Stimulated activated naive B cell treated with anti-CD40 and anti-IgM and Interleukin-4, amounts not matched to agents 10 μg/mL and 1 μg/mL and 100 μg/mL, for 72 hours (primary cell): Measurements from ENCODE around the gene KIFAP3.

Experiments
- ATAC-seq, 2 donors: fragments of 150-1000 bp; cut with Tn5 transposase; replicated peaks; 2 replicates each; pipeline ENCODE4 v1.10.0; 2021; ENCODE audit warnings: moderate library complexity in 1 of 2
- DNase-seq: peaks from one replicate; pipeline ENCODE4 v3.0.0; 2021
- H3K27ac Mint-ChIP-seq: one replicate; pipeline ENCODE4 v1.8.0; 2022; ENCODE audit warnings: mild to moderate bottlenecking, mixed read lengths
- H3K27me3 Mint-ChIP-seq, 2 donors: one replicate each; pipeline ENCODE4 v1.8.0; 2022; ENCODE audit warnings: mixed read lengths in 2 of 2
- H3K36me3 Mint-ChIP-seq, 2 donors: one replicate each; pipeline ENCODE4 v1.8.0; 2022; ENCODE audit warnings: mixed read lengths in 2 of 2, mild to moderate bottlenecking in 1 of 2
- H3K4me1 Mint-ChIP-seq, 2 donors: one replicate each; pipeline ENCODE4 v1.8.0; 2022; ENCODE audit warnings: mixed read lengths in 2 of 2, mild to moderate bottlenecking in 1 of 2
- H3K4me3 Mint-ChIP-seq, 2 donors: one replicate each; pipeline ENCODE4 v1.8.0; 2022; ENCODE audit warnings: mild to moderate bottlenecking in 2 of 2, mixed read lengths in 2 of 2, moderate library complexity in 1 of 2
- H3K9me3 Mint-ChIP-seq, 2 donors: one replicate each; pipeline ENCODE4 v1.8.0; 2022; ENCODE audit warnings: mixed read lengths in 2 of 2, mild to moderate bottlenecking in 1 of 2

The KIFAP3 gene

GRCh38 chr1:169985757-169986156 is 88.7 kb downstream of the KIFAP3 start:
- H3K27ac Mint-ChIP-seq, result no peak overlapping the region
- no peaks in the 10 kb centered on the region for H3K4me1 Mint-ChIP-seq
- no peak for ATAC-seq
- H3K36me3 Mint-ChIP-seq, result peaks cover 5% of the 10 kb centered on the region in 2 donors
- H3K4me3 Mint-ChIP-seq, result no peak overlapping the region
- H3K9me3 Mint-ChIP-seq, result no peaks in the 10 kb centered on the region
- DNase-seq, result no peak
- no peaks in the 10 kb centered on the region for H3K27me3 Mint-ChIP-seq

GRCh38 chr1:169974067-169974466 is 100.4 kb downstream of the KIFAP3 start:
- H3K36me3 Mint-ChIP-seq, result peaks cover 4 to 8% of the 10 kb centered on the region in 2 donors
- ATAC-seq, result no peak
- H3K27me3 Mint-ChIP-seq, result no peaks in the 10 kb centered on the region

GRCh38 chr1:169970114-169970513 is 104.4 kb downstream of the KIFAP3 start:
- H3K4me3 Mint-ChIP-seq, result no peak overlapping the region
- no peaks in the 10 kb centered on the region for H3K9me3 Mint-ChIP-seq
- DNase-seq (no peak), ATAC-seq (no peak)
- no peaks in the 10 kb centered on the region for H3K27me3 Mint-ChIP-seq
- peaks cover 0 to 5% of the 10 kb centered on the region in 2 donors for H3K36me3 Mint-ChIP-seq
- H3K27ac Mint-ChIP-seq, result no peak overlapping the region
- H3K4me1 Mint-ChIP-seq, result no peaks in the 10 kb centered on the region

More at GRCh38 chr1:169974067-169974466, 100.4 kb downstream of the KIFAP3 start:
- no peaks in the 10 kb centered on the region for H3K9me3 Mint-ChIP-seq
- H3K4me1 Mint-ChIP-seq, result no peaks in the 10 kb centered on the region
- no peak for DNase-seq
- no peak overlapping the region for H3K27ac Mint-ChIP-seq
- H3K4me3 Mint-ChIP-seq, result no peak overlapping the region

GRCh38 chr1:169968174-169968573 is 106.3 kb downstream of the KIFAP3 start:
- H3K4me3 Mint-ChIP-seq, result no peak overlapping the region
- no peaks in the 10 kb centered on the region for H3K9me3 Mint-ChIP-seq
- no peaks in the 10 kb centered on the region for H3K27me3 Mint-ChIP-seq
- no peak for DNase-seq
- no peaks in the 10 kb centered on the region for H3K4me1 Mint-ChIP-seq
- ATAC-seq, result no peak
- no peak overlapping the region for H3K27ac Mint-ChIP-seq
- peaks cover 3 to 8% of the 10 kb centered on the region in 2 donors for H3K36me3 Mint-ChIP-seq

GRCh38 chr1:169964206-169964605 is 110.3 kb downstream of the KIFAP3 start:
- Mint-ChIP-seq H3K9me3 (peaks cover 0 to 2% of the 10 kb centered on the region in 2 donors), H3K4me3 (no peak overlapping the region), H3K4me1 (no peaks in the 10 kb centered on the region), H3K36me3 (peaks cover 6 to 9% of the 10 kb centered on the region in 2 donors), H3K27me3 (no peaks in the 10 kb centered on the region), H3K27ac (no peak overlapping the region)
- DNase-seq, result no peak
- ATAC-seq, result no peak

- Mint-ChIP-seq H3K36me3 (peaks cover 6% of the 10 kb centered on the region in 2 donors), H3K27ac (no peak overlapping the region), H3K4me3 (no peak overlapping the region), H3K27me3 (no peaks in the 10 kb centered on the region), H3K9me3 (peaks cover 0 to 2% of the 10 kb centered on the region in 2 donors), H3K4me1 (no peaks in the 10 kb centered on the region)
- ATAC-seq, result no peak
- no peak for DNase-seq
These were observed 114.8 kb downstream of the KIFAP3 start for GRCh38 chr1:169959686-169960085.

GRCh38 chr1:169958987-169959386 is 115.5 kb downstream of the KIFAP3 start:
- H3K9me3 Mint-ChIP-seq, result peaks cover 0 to 2% of the 10 kb centered on the region in 2 donors

GRCh38 chr1:169957884-169958283 is 116.6 kb downstream of the KIFAP3 start:
- Mint-ChIP-seq H3K4me3 (no peak overlapping the region), H3K27ac (no peak overlapping the region), H3K9me3 (no peaks in the 10 kb centered on the region), H3K27me3 (no peaks in the 10 kb centered on the region), H3K36me3 (peaks cover under 1 to 7% of the 10 kb centered on the region in 2 donors), H3K4me1 (no peaks in the 10 kb centered on the region)
- no peak for DNase-seq
- no peak for ATAC-seq

More at GRCh38 chr1:169958987-169959386, 115.5 kb downstream of the KIFAP3 start:
- Mint-ChIP-seq H3K4me1 (no peaks in the 10 kb centered on the region), H3K27me3 (no peaks in the 10 kb centered on the region), H3K4me3 (no peak overlapping the region), H3K36me3 (peaks cover 6% of the 10 kb centered on the region in 2 donors), H3K27ac (no peak overlapping the region)
- DNase-seq (no peak), ATAC-seq (no peak)

GRCh38 chr1:169951108-169951507 is 123.4 kb downstream of the KIFAP3 start:
- ATAC-seq (no peak), DNase-seq (no peak)
- H3K4me1 Mint-ChIP-seq, result no peaks in the 10 kb centered on the region
- no peaks in the 10 kb centered on the region for H3K27me3 Mint-ChIP-seq
- no peak overlapping the region for H3K4me3 Mint-ChIP-seq
- H3K9me3 Mint-ChIP-seq, result no peaks in the 10 kb centered on the region
- peaks cover 0 to 7% of the 10 kb centered on the region in 2 donors for H3K36me3 Mint-ChIP-seq
- no peak overlapping the region for H3K27ac Mint-ChIP-seq

GRCh38 chr1:169949139-169949538 is 125.4 kb downstream of the KIFAP3 start:
- H3K27ac Mint-ChIP-seq, result no peak overlapping the region
- DNase-seq (no peak), ATAC-seq (no peak)
- no peak overlapping the region for H3K4me3 Mint-ChIP-seq
- H3K36me3 Mint-ChIP-seq, result peaks cover 0 to 7% of the 10 kb centered on the region in 2 donors
- H3K27me3 Mint-ChIP-seq, result no peaks in the 10 kb centered on the region
- H3K9me3 Mint-ChIP-seq, result no peaks in the 10 kb centered on the region
- H3K4me1 Mint-ChIP-seq, result no peaks in the 10 kb centered on the region

GRCh38 chr1:169946206-169946605 is 128.3 kb downstream of the KIFAP3 start:
- H3K27me3 Mint-ChIP-seq, result no peaks in the 10 kb centered on the region
- no peaks in the 10 kb centered on the region for H3K9me3 Mint-ChIP-seq

GRCh38 chr1:169945181-169945580 is 129.3 kb downstream of the KIFAP3 start:
- Mint-ChIP-seq H3K4me3 (no peak overlapping the region), H3K27me3 (no peaks in the 10 kb centered on the region), H3K27ac (no peak overlapping the region), H3K4me1 (no peaks in the 10 kb centered on the region), H3K36me3 (no peaks in the 10 kb centered on the region), H3K9me3 (no peaks in the 10 kb centered on the region)
- DNase-seq, result no peak
- ATAC-seq, result no peak

More at GRCh38 chr1:169946206-169946605, 128.3 kb downstream of the KIFAP3 start:
- no peaks in the 10 kb centered on the region for H3K4me1 Mint-ChIP-seq
- H3K36me3 Mint-ChIP-seq, result no peaks in the 10 kb centered on the region
- DNase-seq (no peak), ATAC-seq (no peak)
- no peak overlapping the region for H3K27ac Mint-ChIP-seq
- no peak overlapping the region for H3K4me3 Mint-ChIP-seq

- ATAC-seq (no peak), DNase-seq (no peak)
- Mint-ChIP-seq H3K27me3 (no peaks in the 10 kb centered on the region), H3K36me3 (no peaks in the 10 kb centered on the region), H3K4me1 (no peaks in the 10 kb centered on the region), H3K27ac (no peak overlapping the region), H3K4me3 (no peak overlapping the region), H3K9me3 (no peaks in the 10 kb centered on the region)
These were observed 129.9 kb downstream of the KIFAP3 start for GRCh38 chr1:169944621-169945020.

GRCh38 chr1:169943963-169944526 is 130.4 kb downstream of the KIFAP3 start:
- no peak overlapping the region for H3K27ac Mint-ChIP-seq
- H3K4me1 Mint-ChIP-seq, result no peaks in the 10 kb centered on the region
- H3K27me3 Mint-ChIP-seq, result no peaks in the 10 kb centered on the region
- H3K36me3 Mint-ChIP-seq, result no peaks in the 10 kb centered on the region
- H3K9me3 Mint-ChIP-seq, result no peaks in the 10 kb centered on the region
- no peak overlapping the region for H3K4me3 Mint-ChIP-seq
- DNase-seq, result no peak
- no peak for ATAC-seq

- DNase-seq (no peak), ATAC-seq (no peak)
- Mint-ChIP-seq H3K9me3 (no peaks in the 10 kb centered on the region), H3K27ac (no peak overlapping the region), H3K27me3 (no peaks in the 10 kb centered on the region), H3K4me3 (no peak overlapping the region), H3K36me3 (no peaks in the 10 kb centered on the region), H3K4me1 (no peaks in the 10 kb centered on the region)
These were observed 132.3 kb downstream of the KIFAP3 start for GRCh38 chr1:169941982-169942830.
